GM15510 (cell line): ENCODE results near the gene SIL1.

Experiments used
- POLR2A ChIP-seq: IDR thresholded peaks from 3 replicates; pipeline ENCODE4 v1.6.1; 2011; ENCODE audit warnings: borderline replicate concordance; ENCODE audit not compliant: insufficient read length; ENCODE audit errors: extremely low read depth

Gene SIL1

GRCh38 chr5:139212486-139212885 lies 14.3 kb upstream of the SIL1 start:
- no peak for TF ChIP-seq POLR2A

DNA sequence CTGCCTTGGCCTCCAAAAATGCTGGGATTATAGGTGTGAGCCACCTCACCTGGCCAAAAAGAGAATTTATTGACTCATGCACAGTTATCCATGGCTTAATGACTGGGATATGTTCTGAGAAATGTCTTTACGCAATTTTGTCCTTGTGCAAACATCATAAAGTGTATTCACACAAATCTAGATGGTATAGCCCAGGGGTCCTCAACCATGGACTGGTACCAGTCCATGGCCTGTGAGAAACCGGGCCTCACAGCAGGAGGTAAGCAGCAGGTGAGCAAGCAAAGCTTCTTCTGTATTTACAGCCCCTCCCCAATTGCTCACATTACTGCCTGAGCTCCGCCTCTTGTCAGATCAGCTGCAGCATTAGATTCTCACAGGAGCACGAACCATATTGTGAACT lies 12.4 kb upstream of the SIL1 start:
- no peak for TF ChIP-seq POLR2A

GRCh38 chr5:139207297-139208000 lies 9.3 kb upstream of the SIL1 start:
- no peak for TF ChIP-seq POLR2A

- no peak for TF ChIP-seq POLR2A
Observed at GRCh38 chr5:139205586-139205985, 7.4 kb upstream of the SIL1 start.

DNA sequence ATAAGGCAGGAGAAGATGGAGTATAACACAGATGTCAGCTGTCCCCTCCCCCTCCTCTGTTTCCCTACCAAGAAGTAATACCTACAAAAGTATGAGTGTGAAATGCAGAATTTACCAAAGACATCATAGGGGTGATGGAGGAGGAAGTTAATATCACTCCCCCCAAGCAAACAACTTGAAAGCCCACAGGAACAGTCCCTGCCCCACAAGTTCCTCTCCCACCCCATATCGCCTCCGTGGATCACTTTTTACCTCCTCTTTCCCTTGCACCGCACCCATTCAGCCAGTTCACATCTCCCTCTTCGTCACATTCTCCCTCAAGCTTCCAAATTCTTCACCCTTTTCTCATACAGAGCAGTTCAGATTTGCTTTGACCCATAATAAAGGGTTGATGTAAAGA lies 7.0 kb upstream of the SIL1 start:
- TF ChIP-seq POLR2A, result no peak

DNA sequence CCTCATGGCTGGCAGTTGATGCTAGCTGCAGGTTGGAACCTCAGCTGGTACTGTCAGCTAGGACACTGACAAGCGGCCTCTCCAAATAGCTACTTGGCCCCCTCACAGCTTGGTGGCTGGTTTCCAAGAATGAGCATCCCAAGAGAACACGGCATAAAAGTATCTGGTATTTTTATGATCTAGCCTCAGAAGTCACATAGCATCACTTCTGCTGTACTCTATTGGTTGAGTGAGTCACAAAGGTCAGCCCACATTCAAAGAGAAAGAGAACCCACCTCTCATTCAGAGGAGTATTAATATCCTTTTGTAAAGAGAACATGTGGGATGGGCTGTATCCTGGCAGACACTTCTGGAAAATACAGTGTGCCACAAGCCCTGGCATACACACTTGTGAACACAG lies 6.0 kb upstream of the SIL1 start:
- TF ChIP-seq POLR2A, result no peak

GRCh38 chr5:139199321-139199720 lies 1.2 kb upstream of the SIL1 start:
- TF ChIP-seq POLR2A, result no peak

GRCh38 chr5:139196296-139196956 lies 1.7 kb downstream of the SIL1 start:
- no peak for TF ChIP-seq POLR2A

GRCh38 chr5:139194486-139194885 lies 3.7 kb downstream of the SIL1 start:
- no peak for TF ChIP-seq POLR2A

DNA sequence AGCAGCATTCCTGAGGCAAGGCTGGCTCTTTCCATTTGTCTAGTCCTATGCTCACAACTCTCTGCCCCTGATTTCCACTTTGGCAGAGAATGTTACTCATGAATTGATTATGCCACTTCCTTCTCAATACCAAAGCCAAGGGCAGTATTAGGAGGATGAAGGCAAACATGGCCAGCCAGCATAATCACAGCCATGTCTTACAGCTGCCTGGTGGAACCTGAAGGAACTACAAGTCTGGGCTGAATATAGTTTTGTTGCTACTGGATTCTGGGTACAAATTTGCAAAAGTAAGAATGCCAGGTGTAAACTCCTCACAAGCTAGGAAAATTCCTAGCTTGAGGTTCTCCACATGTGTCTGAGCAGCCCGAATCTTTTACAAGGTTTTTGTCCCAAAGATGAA lies 4.2 kb downstream of the SIL1 start:
- TF ChIP-seq POLR2A, result no peak

DNA sequence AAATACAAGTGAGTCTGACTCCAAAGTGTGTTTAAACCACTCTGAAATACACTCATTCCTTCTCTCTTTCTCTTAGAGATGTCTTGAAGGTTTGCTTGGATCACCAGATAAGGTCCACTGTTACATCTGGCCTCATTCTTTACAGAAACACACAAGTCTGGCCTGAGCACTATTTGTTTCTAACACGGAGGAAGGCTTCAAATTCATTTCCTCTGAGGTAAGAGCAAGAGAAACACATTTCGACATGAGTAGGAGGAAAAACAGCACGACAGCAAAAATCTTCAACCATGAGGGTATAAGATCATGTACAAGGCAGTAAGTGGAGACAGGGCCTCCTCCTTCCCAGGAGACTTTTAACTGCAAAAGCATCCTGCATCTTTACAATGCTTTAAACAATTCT lies 8.0 kb downstream of the SIL1 start:
- no peak for TF ChIP-seq POLR2A

DNA sequence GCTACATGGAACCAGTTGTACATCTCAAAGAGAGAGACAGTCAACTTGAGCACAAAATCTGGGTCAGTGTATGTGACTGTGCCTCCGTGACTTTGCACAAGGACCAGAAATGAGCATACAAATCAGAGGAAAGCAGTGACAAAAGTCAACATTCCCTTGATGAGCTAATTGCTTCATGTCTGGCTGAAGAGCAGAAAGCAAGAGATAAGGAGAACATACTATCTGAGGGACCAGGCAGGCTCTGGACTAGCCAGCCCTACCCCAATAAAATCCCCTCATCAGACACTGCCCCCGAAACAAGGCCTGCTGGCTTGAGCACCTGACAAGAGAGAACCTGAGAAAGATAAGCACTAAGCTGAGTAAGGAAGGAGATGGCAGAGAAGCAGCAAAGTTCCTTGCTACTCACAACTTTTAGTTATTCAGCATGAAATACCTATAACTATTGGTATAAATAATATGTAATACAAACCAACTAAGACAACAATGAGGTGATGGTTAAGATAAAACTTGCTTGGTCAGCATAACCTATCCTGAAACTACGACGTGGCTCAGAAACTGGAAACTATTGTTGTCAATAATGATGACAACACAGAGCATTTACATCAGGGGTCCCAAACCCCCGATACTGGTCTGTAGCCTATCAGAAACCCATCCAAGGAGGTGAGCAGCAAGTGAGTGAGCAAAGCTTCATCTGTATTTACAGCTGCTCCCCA lies 9.5 kb downstream of the SIL1 start:
- no peak for TF ChIP-seq POLR2A

DNA sequence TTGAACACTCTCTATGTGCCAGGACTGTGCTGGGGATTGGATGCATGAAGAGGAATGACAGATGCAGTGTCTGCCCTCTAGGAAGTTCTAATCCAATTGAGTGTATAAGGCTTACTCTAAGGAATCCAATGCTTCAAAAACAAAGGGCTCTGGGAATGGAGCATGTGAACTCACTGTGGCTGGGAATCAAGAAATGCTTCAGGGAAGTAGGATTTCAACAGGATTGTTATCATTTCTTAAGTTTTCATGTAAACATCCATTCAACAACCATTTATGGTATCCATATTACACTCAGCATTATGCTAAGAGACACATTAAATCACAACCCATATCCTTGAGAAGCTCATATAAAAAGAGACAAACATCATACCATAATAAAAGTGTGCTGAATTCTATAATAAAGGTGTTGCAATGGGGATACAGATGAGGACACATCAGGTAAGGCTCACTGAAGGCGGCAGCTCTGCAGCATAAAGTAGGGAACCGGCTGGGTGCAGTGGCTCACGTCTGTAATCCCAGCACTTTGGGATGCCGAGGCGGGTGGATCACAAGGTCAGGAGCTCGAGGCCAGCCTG lies 11.3 kb downstream of the SIL1 start:
- no peak for TF ChIP-seq POLR2A

GRCh38 chr5:139186261-139186660 lies 11.9 kb downstream of the SIL1 start:
- TF ChIP-seq POLR2A, result no peak

GRCh38 chr5:139185589-139185988 lies 12.6 kb downstream of the SIL1 start:
- no peak for TF ChIP-seq POLR2A
